AG09309 (cell line): Measurements from ENCODE around the gene HACD4.

Experiments
- DNase-seq: peaks from one replicate; pipeline ENCODE4 v3.0.0-alpha.2; 2010; ENCODE audit warnings: low read depth
- H3K4me3 ChIP-seq: 2 replicates; pipeline ENCODE4 v1.5.1; 2011; ENCODE audit warnings: mild to moderate bottlenecking, low read depth, low read length, moderate library complexity; ENCODE audit not compliant: control insufficient read depth
- CTCF ChIP-seq: IDR thresholded peaks from 2 replicates; pipeline ENCODE4 v1.5.1; 2011; ENCODE audit warnings: mild to moderate bottlenecking, low read depth, low read length, inconsistent platforms; ENCODE audit not compliant: insufficient read depth, control insufficient read depth; ENCODE audit errors: missing control alignments

HACD4 gene

GRCh38 chr9:21031091-21031807 lies at the start of gene HACD4:
Gene HACD4 (minus strand): TSS chr9:21031640. CDS start chr9:21031590, 50 bp downstream.
- H3K4me3 ChIP-seq, result peak within 1 kb of the TSS; percentile 49
- no peak for DNase-seq
- TF ChIP-seq CTCF, result no peak

- no peak for DNase-seq
- TF ChIP-seq CTCF, result no peak
- no peak overlapping the region for H3K4me3 ChIP-seq
Observed at GRCh38 chr9:21080793-21081192, 49.4 kb upstream of the HACD4 start.

- TF ChIP-seq CTCF, result no peak
- DNase-seq, result no peak
- no peak overlapping the region for H3K4me3 ChIP-seq
Observed at GRCh38 chr9:21078702-21079101, 47.3 kb upstream of the HACD4 start.

- H3K4me3 ChIP-seq, result no peak within 1 kb of the TSS
- TF ChIP-seq CTCF, result no peak
- no peak for DNase-seq
Observed at GRCh38 chr9:21077781-21078180, 46.3 kb upstream of the HACD4 start, which contains the start of gene IFNB1. Gene IFNB1 (minus strand): TSS chr9:21077942. CDS start chr9:21077869, 73 bp downstream.

- H3K4me3 ChIP-seq, result no peak overlapping the region
- DNase-seq, result no peak
- TF ChIP-seq CTCF, result no peak
Observed at GRCh38 chr9:21075484-21075883, 44.0 kb upstream of the HACD4 start.

- no peak overlapping the region for H3K4me3 ChIP-seq
- no peak for DNase-seq
- TF ChIP-seq CTCF, result no peak
Observed at GRCh38 chr9:21070906-21071305, 39.5 kb upstream of the HACD4 start.
